Activated CD4-positive, alpha-beta T cell treated with anti-CD3 and anti-CD28 coated beads for 36 hours (primary cell): Measurements from ENCODE around the gene ANAPC5. TPM values are rescaled to one million over a fixed set of nuclear protein-coding genes. Genes with fewer than 3 reads are reported as not detected.
A peak's percentile ranks its signal among the peaks of the same experiment; 100 is the strongest.
"Not testable (repeated sequence)": the region's sequence is repeated elsewhere in the genome, so short reads cannot be mapped to it uniquely, and the experiment has no call there.

Experiments used
- ATAC-seq: fragments of 200-7000 bp; cut with Tn5 transposase; one replicate; pipeline ENCODE4 v1.10.0; 2021; ENCODE audit warnings: mild to moderate bottlenecking, moderate library complexity
- CTCF ChIA-PET: fragments of 350-600 bp; sonication (Branson Sonifier 250); formaldehyde crosslinking; loops from one replicate; lab custom pipeline; 2021; ENCODE audit warnings: antibody characterized with exemption; lab: Charles Lee
- POLR2A ChIA-PET: fragments of 350-600 bp; sonication (Branson Sonifier 250); formaldehyde crosslinking; loops from one replicate; lab custom pipeline; 2021; ENCODE audit warnings: antibody characterized with exemption, inconsistent platforms; lab: Charles Lee
- DNase-seq: peaks from one replicate; pipeline ENCODE4 v3.0.0-alpha.2; 2020
- H3K27ac Mint-ChIP-seq: one replicate; pipeline ENCODE4 v1.8.0; 2021; ENCODE audit warnings: mixed read lengths
- H3K27me3 Mint-ChIP-seq: one replicate; pipeline ENCODE4 v1.8.0; 2021; ENCODE audit warnings: mixed read lengths
- H3K36me3 Mint-ChIP-seq: one replicate; pipeline ENCODE4 v1.8.0; 2021; ENCODE audit warnings: low read depth, mixed read lengths
- H3K4me1 Mint-ChIP-seq: one replicate; pipeline ENCODE4 v1.8.0; 2021; ENCODE audit warnings: mixed read lengths
- H3K4me3 Mint-ChIP-seq: one replicate; pipeline ENCODE4 v1.8.0; 2021; ENCODE audit warnings: mild to moderate bottlenecking, moderate library complexity, mixed read lengths
- H3K9me3 Mint-ChIP-seq: one replicate; pipeline ENCODE4 v1.8.0; 2021; ENCODE audit warnings: low read depth, mixed read lengths
- intact Hi-C, 2 experiments: fragments of 100-400 bp; cut with DNase I in 1 of 2; cut with micrococcal nuclease in 1 of 2; formaldehyde crosslinking; loops; one replicate each; pipeline versions ENCODE4 v1.14.2 to v1.15.1; 2022 to 2024; cut with DNase I, micrococcal nuclease
- total RNA-seq, 2 experiments: library from RNA; stranded (reverse); gene quantifications; one replicate each; pipeline ENCODE4 v1.2.3, GENCODE V29; 2021

The ANAPC5 gene
- total RNA-seq, 2 experiments from 2014 or later: 113 to 118 TPM

DNA sequence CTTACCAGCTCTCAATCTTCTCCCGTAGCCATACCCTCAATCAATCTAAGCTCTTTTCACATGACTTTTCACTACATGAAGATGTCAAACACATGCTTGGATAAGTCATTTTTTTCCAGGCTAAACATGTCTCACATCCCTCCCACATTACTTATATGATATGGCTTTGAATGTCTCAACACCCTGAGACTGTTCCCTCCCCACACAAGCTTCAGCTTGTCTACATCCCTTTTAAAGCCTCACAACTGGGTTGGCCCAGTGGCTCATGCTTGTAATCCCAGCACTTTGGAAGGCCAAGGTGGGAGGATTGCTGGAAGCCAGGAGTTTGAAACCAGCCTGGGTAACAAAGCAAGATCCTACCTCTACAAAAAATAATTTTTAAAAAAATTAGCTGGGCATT, 18.5 kb downstream of the ANAPC5 start:
- Mint-ChIP-seq H3K9me3 (no peaks in the 10 kb centered on the region), H3K27me3 (no peaks in the 10 kb centered on the region), H3K27ac (no peak overlapping the region), H3K4me1 (no peaks in the 10 kb centered on the region), H3K36me3 (peaks cover 41% of the 10 kb centered on the region), H3K4me3 (no peak overlapping the region)
- POLR2A ChIA-PET: no interaction called here
- intact Hi-C loops: loop anchor here (1.0 to 5.0 kb wide), 4 partner anchors 37 to 110 kb away; partner anchors contain the start of genes RNF34 (in 2 of the 2) and CAMKK2 (in 1 of the 2)
- no peak for ATAC-seq
- DNase-seq: no peak
- CTCF ChIA-PET: interaction anchor here (0.6 to 5.2 kb wide), 12 partner anchors 14 to 156 kb away, joined by 3 to 55 read pairs (median 4); no protein-coding TSS in a partner anchor

DNA sequence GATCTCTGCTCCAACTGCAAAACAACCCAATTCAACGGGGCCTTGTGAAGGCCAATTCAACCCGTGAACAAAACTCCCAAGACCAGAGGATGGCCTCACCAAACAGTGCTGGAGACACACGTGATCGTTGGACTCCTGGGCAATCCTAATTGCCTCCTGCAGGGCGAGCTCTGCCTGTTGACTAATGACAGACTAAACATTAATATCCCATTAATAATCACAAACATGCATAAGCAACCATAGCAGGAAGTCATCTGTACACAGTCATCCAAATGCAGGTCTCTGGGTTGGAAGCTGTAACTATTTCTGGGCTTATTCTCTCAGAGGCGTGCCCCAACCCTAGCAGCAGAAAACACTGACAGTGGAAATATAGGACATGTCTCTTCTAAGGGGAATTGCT, 21.0 kb downstream of the ANAPC5 start:
- peaks cover 56% of the 10 kb centered on the region for H3K36me3 Mint-ChIP-seq
- no peaks in the 10 kb centered on the region for H3K27me3 Mint-ChIP-seq
- H3K27ac Mint-ChIP-seq: no peak overlapping the region
- DNase-seq: no peak
- H3K9me3 Mint-ChIP-seq: no peaks in the 10 kb centered on the region
- ATAC-seq: no peak
- H3K4me1 Mint-ChIP-seq: no peaks in the 10 kb centered on the region
- POLR2A ChIA-PET: interaction anchor here (0.6 kb wide), 1 partner anchor 8 kb away, joined by 3 read pairs; no protein-coding TSS in a partner anchor
- no peak overlapping the region for H3K4me3 Mint-ChIP-seq
- intact Hi-C loops: loop anchor here in 1 of 2 experiments (5.0 kb wide), 1 partner anchor 71 kb away; the partner anchor contains the start of gene RNF34
- CTCF ChIA-PET: interaction anchor here (1.2 to 1.4 kb wide), 3 partner anchors 11 to 111 kb away, joined by 3 to 4 read pairs (median 3); no protein-coding TSS in a partner anchor

DNA sequence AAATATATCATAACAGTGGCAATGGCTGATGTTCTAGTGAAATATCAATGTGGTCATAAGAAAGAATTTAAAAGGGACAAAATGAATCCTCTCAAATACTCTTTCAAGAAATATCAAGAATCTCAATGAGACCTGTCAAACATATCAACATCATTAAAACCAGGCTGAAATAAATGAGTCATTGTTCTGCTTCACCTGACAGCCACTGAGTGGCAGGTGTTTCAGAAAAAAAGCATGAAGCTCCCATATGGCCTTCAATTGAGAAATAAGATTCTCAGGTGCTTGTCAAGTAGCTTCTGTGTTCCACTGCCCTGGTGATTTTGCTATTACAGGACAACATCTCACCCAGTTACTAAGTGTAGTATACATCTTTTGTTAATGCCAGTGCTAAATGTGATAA, 21.5 kb downstream of the ANAPC5 start:
- DNase-seq (no peak), ATAC-seq (no peak)
- Mint-ChIP-seq H3K27me3 (no peaks in the 10 kb centered on the region), H3K27ac (no peak overlapping the region), H3K4me1 (no peaks in the 10 kb centered on the region), H3K9me3 (no peaks in the 10 kb centered on the region), H3K36me3 (peaks cover 62% of the 10 kb centered on the region), H3K4me3 (no peak overlapping the region)
- CTCF ChIA-PET: interaction anchor here (1.2 kb wide), 1 partner anchor 112 kb away, joined by 3 read pairs; no protein-coding TSS in a partner anchor
- intact Hi-C loops: loop anchor here in 1 of 2 experiments (5.0 kb wide), 1 partner anchor 72 kb away; the partner anchor contains the start of gene RNF34
- POLR2A ChIA-PET: no interaction called here

DNA sequence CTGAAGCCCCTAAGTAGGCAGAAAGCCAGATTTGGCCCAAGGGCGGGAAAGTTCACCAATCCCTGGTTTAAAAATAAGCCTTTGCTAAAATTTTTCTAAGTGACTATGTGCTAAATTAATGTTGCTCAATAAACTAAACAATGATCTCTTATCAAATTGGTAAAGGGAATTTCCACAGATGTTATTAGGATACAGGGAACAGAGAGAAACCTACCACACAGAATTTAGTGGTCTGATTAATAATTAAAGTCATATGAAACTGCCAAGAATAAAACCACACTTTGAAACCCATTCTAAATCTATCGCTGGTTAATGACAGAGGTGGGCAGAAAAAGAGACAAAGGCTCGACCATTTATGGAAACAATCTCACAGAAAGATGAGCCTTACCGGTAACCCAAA, 22.0 kb downstream of the ANAPC5 start:
- no peaks in the 10 kb centered on the region for H3K4me1 Mint-ChIP-seq
- H3K36me3 Mint-ChIP-seq: peaks cover 57% of the 10 kb centered on the region
- intact Hi-C loops: loop anchor here in 1 of 2 experiments (5.0 kb wide), 1 partner anchor 72 kb away; the partner anchor contains the start of gene RNF34
- H3K9me3 Mint-ChIP-seq: no peaks in the 10 kb centered on the region
- no peak for ATAC-seq
- no peak overlapping the region for H3K27ac Mint-ChIP-seq
- ChIA-PET CTCF (no interaction called here), POLR2A (no interaction called here)
- no peak for DNase-seq
- H3K4me3 Mint-ChIP-seq: no peak overlapping the region
- H3K27me3 Mint-ChIP-seq: no peaks in the 10 kb centered on the region

DNA sequence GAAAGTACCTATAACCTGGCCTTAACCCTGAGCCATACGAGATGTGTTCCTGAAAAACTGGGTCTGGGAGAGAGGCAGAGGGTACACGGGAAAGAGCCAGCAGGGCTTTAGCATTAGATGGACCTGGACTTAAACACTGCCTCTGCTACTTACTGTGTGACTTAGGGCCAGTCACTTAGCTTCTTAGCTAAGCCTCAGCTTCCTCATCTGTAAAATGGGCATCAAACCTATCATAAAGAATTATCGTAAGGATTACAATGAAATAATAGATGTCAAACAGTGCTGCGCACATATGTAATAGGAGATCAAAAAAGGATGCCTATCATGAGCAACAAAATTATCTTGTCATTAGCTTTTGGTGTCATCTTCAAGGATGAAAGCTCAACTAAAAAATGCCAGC, 23.6 kb downstream of the ANAPC5 start:
- Mint-ChIP-seq H3K4me3 (no peak overlapping the region), H3K27me3 (no peaks in the 10 kb centered on the region), H3K4me1 (no peaks in the 10 kb centered on the region), H3K27ac (no peak overlapping the region), H3K9me3 (no peaks in the 10 kb centered on the region), H3K36me3 (peaks cover 57% of the 10 kb centered on the region)
- POLR2A ChIA-PET: no interaction called here
- intact Hi-C loops: no loop called here
- ATAC-seq (no peak), DNase-seq (no peak)
- CTCF ChIA-PET: interaction anchor here (0.8 kb wide), 1 partner anchor 114 kb away, joined by 3 read pairs; no protein-coding TSS in a partner anchor

DNA sequence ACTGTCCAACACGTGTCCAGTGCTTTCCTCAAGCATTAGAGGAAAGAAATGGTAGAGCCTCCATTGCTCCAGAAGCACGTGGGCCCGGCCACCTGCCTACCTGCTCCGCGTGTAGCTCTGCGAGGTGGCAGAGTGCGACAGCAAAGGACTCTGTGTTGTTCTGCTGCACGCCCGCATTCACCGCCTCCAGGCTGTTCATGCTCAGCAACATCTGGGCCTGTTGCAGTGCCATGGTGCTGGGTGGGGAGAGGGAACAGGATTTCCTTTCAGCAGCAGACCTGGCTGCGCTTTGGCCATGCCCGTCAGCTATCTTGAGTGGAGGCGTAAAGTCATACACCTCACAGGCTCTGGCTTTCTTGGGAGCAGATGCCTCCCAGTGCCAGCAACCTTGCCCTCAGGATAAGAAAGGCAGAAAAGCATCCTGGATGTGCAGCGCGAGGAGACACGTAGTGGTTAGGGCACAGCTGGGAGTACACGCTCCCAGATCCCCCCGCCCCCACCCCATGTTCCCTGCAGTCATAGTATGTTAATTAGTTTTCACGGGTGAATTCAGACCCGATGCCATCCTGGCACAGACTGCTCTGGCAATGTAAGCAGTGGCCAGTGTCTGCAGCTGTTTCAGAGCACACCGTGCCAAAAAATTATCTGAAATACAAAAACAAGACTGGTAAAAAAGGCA, 25.1 kb downstream of the ANAPC5 start:
- no peaks in the 10 kb centered on the region for H3K4me1 Mint-ChIP-seq
- ATAC-seq: no peak
- H3K9me3 Mint-ChIP-seq: no peaks in the 10 kb centered on the region
- no peak overlapping the region for H3K27ac Mint-ChIP-seq
- DNase-seq: no peak
- ChIA-PET POLR2A (no interaction called here), CTCF (no interaction called here)
- peaks cover 52% of the 10 kb centered on the region for H3K36me3 Mint-ChIP-seq
- H3K27me3 Mint-ChIP-seq: no peaks in the 10 kb centered on the region
- intact Hi-C loops: no loop called here
- no peak overlapping the region for H3K4me3 Mint-ChIP-seq

DNA sequence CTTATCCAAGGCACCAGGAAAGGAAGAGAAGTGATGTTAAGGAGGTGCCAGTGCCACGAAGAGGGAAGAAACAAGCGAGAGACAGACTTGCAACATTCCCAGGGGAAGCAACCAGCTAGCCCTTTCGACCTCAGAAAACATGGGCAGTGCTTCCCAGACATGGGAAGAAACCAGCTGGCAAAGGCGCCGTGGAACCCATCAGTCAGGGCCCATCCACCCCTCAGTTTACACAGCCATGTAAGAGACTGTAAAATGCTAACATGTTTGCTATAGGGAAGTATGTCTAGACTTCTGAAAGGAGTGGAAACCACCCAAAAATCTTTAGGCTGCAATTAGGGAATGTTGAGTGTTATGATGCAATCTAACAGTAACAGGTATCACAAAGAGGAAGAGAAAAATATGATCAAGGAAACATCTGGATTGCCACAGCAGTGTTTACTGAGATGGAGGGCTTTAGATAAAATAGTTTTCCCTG, 26.3 kb downstream of the ANAPC5 start:
- no peaks in the 10 kb centered on the region for H3K27me3 Mint-ChIP-seq
- no peak overlapping the region for H3K4me3 Mint-ChIP-seq
- no peak overlapping the region for H3K27ac Mint-ChIP-seq
- POLR2A ChIA-PET: no interaction called here
- intact Hi-C loops: no loop called here
- H3K4me1 Mint-ChIP-seq: no peaks in the 10 kb centered on the region
- CTCF ChIA-PET: no interaction called here
- H3K36me3 Mint-ChIP-seq: peaks cover 49% of the 10 kb centered on the region
- no peak for DNase-seq
- no peaks in the 10 kb centered on the region for H3K9me3 Mint-ChIP-seq
- no peak for ATAC-seq

DNA sequence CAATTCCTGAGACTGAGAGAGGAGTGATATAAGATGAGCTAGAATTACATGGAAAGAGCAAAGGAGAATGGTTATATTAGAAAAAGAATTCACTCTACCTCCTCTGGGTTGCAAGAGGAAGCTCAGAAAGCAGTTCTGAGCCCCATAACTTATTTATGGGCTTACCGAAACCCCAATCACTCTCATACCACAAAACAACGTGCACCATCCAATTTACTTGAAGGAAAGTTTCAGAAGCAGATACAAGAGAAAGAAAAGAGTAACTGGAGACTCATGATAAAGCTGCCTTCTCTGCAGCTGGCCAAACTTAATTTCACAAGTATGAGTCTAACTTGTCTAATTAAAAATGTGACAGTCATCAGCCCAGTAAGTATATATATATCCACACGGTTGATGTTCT, 28.3 kb downstream of the ANAPC5 start:
- Mint-ChIP-seq H3K27ac (no peak overlapping the region), H3K36me3 (peaks cover 43% of the 10 kb centered on the region), H3K27me3 (no peaks in the 10 kb centered on the region), H3K9me3 (no peaks in the 10 kb centered on the region), H3K4me1 (no peaks in the 10 kb centered on the region), H3K4me3 (no peak overlapping the region)
- ChIA-PET POLR2A (interaction anchor here (0.6 to 0.7 kb wide), 2 partner anchors 89 to 96 kb away, joined by 3 to 4 read pairs; no protein-coding TSS in a partner anchor), CTCF (interaction anchor here (0.6 to 1.6 kb wide), 3 partner anchors 11 to 266 kb away, joined by 3 to 9 read pairs (median 4); no protein-coding TSS in a partner anchor)
- intact Hi-C loops: no loop called here
- no peak for DNase-seq
- no peak for ATAC-seq

DNA sequence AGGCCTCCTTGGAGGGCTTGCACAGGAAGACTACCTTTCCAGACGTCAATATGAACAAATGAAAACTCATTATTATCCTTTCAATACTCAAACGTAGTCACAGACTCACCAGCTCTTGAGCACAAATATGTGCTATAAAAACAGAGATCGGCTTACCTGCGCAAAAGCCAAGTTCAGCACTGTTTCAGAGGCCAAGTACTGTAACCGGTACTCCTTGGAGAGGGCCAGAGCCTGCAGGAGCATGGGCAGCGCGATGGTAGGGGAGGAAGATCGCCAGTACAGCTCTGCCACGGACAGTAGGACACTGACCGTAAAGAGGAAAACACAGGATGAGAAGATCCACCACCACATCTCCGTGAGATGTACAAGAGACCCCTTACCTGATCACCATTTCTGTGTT, 34.1 kb downstream of the ANAPC5 start:
- intact Hi-C loops: no loop called here
- Mint-ChIP-seq H3K27me3 (no peaks in the 10 kb centered on the region), H3K9me3 (no peaks in the 10 kb centered on the region), H3K4me3 (no peak overlapping the region), H3K27ac (no peak overlapping the region), H3K36me3 (peaks cover 46% of the 10 kb centered on the region), H3K4me1 (peaks cover 14% of the 10 kb centered on the region)
- ChIA-PET POLR2A (no interaction called here), CTCF (no interaction called here)
- ATAC-seq: no peak
- DNase-seq: no peak

DNA sequence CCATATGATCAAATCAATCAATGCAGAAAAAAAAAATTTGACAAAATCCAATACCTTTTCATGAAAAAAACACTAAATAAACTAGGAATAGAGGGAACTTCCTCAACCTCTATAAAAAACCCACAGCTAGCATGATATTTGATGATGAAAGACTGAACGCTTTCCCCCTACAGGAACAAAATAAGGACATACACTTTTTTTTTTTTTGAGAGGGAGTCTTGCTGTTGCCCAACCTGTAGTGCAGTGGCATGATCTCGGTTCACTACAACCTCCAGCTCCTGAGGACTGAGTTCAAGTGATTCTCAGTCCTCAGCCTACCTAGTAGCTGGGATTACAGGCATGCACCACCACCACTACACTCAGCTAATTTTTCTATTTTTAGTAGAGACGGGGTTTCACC, 37.8 kb downstream of the ANAPC5 start:
- DNase-seq (no peak), ATAC-seq (no peak)
- H3K27me3 Mint-ChIP-seq: no peaks in the 10 kb centered on the region
- H3K4me3 Mint-ChIP-seq: no peak overlapping the region
- peaks cover 16% of the 10 kb centered on the region for H3K4me1 Mint-ChIP-seq
- H3K27ac Mint-ChIP-seq: peak overlapping the region; percentile 33
- ChIA-PET POLR2A (no interaction called here), CTCF (no interaction called here)
- intact Hi-C loops: no loop called here
- H3K9me3 Mint-ChIP-seq: no peaks in the 10 kb centered on the region
- peaks cover 61% of the 10 kb centered on the region for H3K36me3 Mint-ChIP-seq

DNA sequence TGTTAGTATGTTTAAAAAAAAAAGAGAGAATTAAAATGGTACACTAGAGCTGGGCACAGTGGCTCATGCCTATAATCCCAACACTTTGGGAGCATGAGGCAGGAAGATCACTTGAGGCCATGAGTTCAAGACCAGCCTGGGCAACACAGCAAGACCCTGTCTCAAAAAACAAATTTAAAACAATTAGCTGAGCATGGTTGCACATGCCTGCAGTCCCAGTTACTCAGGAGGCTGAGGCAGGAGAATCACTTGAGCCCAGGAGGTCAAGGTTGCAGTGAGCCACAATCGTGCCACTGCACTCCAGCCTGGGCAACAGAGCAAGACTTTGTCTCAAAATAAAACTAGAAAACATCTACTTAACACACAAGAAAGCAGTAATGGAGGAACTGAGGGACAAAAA, 42.0 kb downstream of the ANAPC5 start:
- H3K27me3 Mint-ChIP-seq, H3K4me3 Mint-ChIP-seq, ATAC-seq, POLR2A ChIA-PET, DNase-seq, intact Hi-C loops, H3K9me3 Mint-ChIP-seq, CTCF ChIA-PET, H3K4me1 Mint-ChIP-seq: not testable (repeated sequence)
- Mint-ChIP-seq H3K27ac (peak overlapping the region; percentile 5), H3K36me3 (peaks cover 46% of the 10 kb centered on the region)

DNA sequence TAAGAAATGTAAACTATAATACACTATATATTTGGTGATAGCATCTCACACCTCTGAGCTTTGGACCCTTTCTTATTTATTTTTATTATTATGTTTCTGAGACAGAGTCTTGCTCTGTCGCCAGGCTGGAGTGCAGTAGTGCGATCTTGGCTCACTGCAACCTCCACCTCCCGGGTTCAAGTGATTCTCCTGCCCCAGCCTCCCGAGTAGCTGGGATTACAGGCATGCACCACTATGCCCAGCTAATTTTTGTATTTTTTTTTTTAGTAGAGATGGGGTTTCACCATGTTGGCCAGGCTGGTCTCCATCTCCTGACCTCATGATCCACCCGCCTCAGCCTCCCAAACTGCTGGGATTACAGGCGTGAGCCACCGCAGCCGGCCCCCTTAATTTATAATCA, 44.8 kb downstream of the ANAPC5 start:
- intact Hi-C loops, H3K27ac Mint-ChIP-seq, H3K4me1 Mint-ChIP-seq, H3K4me3 Mint-ChIP-seq, ATAC-seq, DNase-seq, POLR2A ChIA-PET, CTCF ChIA-PET, H3K27me3 Mint-ChIP-seq, H3K9me3 Mint-ChIP-seq: not testable (repeated sequence)
- peaks cover 31% of the 10 kb centered on the region for H3K36me3 Mint-ChIP-seq
